ENCODE data around the gene ADH1C. TPM values are rescaled to one million over a fixed set of nuclear protein-coding genes. Genes with fewer than 3 reads are reported as not detected.

ADH1C gene
- total RNA-seq, 1 experiment from 2014 or later: not detected

GRCh38 chr4:99366491-99366890, 13.9 kb upstream of the ADH1C start:
- TF ChIP-seq CTCF (conservative IDR thresholded peaks at IDR 0.05; ENCODE audit: low read depth, low read length) (no peak), EZH2phosphoT487 (IDR thresholded peaks at IDR 0.05; ENCODE audit: borderline replicate concordance, low read length) (no peak), EZH2 (IDR thresholded peaks at IDR 0.05; ENCODE audit: low read length, unreplicated experiment) (no peak)
- Histone ChIP-seq H3K9me2 (replicated peaks; ENCODE audit: low read length) (no peaks in the 10 kb centered on the region), H3K4me2 (ENCODE audit: low read length) (no peak overlapping the region), H3K9me3 (ENCODE audit: low read length) (no peaks in the 10 kb centered on the region), H2AFZ (ENCODE audit: low read length) (no peak overlapping the region), H4K20me1 (ENCODE audit: low read length) (no peaks in the 10 kb centered on the region), H3K9ac (ENCODE audit: low read length) (no peak overlapping the region), H3K27ac (ENCODE audit: low read length) (no peak overlapping the region), H3K27me3 (ENCODE audit: low read length) (no peaks in the 10 kb centered on the region), H3K36me3 (ENCODE audit: low read depth, low read length) (no peaks in the 10 kb centered on the region), H3K4me1 (ENCODE audit: insufficient read depth, low read length) (no peaks in the 10 kb centered on the region), H3K79me2 (ENCODE audit: low read length) (no peaks in the 10 kb centered on the region), H3K4me3 (ENCODE audit: low read length) (no peak overlapping the region), H3F3A (ENCODE audit: low read length, unreplicated experiment) (no peaks in the 10 kb centered on the region)
- no peak for ATAC-seq
- ChIA-PET POLR2A (ENCODE audit: unreplicated experiment) (no interaction called here), CTCF (no interaction called here)
- no peak for DNase-seq
- no TSS peak for BruUV-seq (replicated peaks)
- intact Hi-C loops (cut with micrococcal nuclease): no loop called here

DNA sequence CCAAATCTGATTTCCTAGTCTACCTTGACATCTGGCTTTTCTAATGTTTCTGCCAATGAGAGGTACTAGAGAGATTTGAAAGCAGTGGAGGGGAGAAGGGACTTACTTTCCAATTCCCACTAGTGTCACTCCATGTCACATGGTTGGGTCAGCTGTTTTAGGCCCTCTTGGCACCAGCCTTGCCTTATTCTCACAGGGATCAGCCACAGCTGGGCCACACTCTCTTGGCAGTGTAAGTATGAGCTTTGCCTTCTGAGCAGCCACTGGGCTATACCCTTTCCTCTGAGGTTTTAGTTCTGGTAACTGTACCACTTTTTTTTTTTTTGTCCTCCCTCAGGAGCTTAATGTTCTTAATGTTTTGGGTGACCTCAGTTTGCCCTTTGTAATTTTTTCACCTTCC, 10.2 kb upstream of the ADH1C start:
- no peaks in the 10 kb centered on the region for H4K20me1 ChIP-seq (ENCODE audit: low read length)
- no peak overlapping the region for H3K4me3 ChIP-seq (ENCODE audit: low read length)
- ChIA-PET CTCF (no interaction called here), POLR2A (ENCODE audit: unreplicated experiment) (no interaction called here)
- no peaks in the 10 kb centered on the region for H3F3A ChIP-seq (ENCODE audit: low read length, unreplicated experiment)
- H3K9ac ChIP-seq (ENCODE audit: low read length): no peak overlapping the region
- H3K27ac ChIP-seq (ENCODE audit: low read length): no peak overlapping the region
- ATAC-seq: no peak
- H3K9me2 ChIP-seq (replicated peaks; ENCODE audit: low read length): no peaks in the 10 kb centered on the region
- no peaks in the 10 kb centered on the region for H3K79me2 ChIP-seq (ENCODE audit: low read length)
- intact Hi-C loops (cut with micrococcal nuclease): no loop called here
- H2AFZ ChIP-seq (ENCODE audit: low read length): no peak overlapping the region
- H3K9me3 ChIP-seq (ENCODE audit: low read length): no peaks in the 10 kb centered on the region
- no peak overlapping the region for H3K4me2 ChIP-seq (ENCODE audit: low read length)
- DNase-seq: no peak
- TF ChIP-seq CTCF (conservative IDR thresholded peaks at IDR 0.05; ENCODE audit: low read depth, low read length) (no peak), EZH2phosphoT487 (IDR thresholded peaks at IDR 0.05; ENCODE audit: borderline replicate concordance, low read length) (no peak), EZH2 (IDR thresholded peaks at IDR 0.05; ENCODE audit: low read length, unreplicated experiment) (no peak)
- H3K36me3 ChIP-seq (ENCODE audit: low read depth, low read length): no peaks in the 10 kb centered on the region
- no peaks in the 10 kb centered on the region for H3K27me3 ChIP-seq (ENCODE audit: low read length)
- no peaks in the 10 kb centered on the region for H3K4me1 ChIP-seq (ENCODE audit: insufficient read depth, low read length)
- BruUV-seq (replicated peaks): no TSS peak

DNA sequence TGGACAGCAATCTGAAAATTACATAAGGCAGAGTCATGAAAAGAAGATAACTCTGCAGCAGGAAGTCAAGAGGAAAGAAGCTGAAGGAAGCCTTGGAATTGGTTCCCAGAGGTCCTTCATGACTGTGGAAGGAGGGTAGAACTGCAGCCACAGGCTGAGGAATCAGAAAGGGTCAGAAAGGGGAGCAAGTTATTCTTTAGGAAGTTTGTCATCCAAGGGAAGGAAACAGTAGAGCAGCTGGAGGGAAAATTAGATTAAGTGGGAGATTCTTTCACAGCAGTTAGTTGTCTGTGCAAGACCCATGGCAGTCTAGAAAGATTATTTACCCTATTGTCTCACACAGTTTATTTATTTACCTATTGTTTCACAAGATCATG, 9.3 kb upstream of the ADH1C start:
- no peaks in the 10 kb centered on the region for H3K79me2 ChIP-seq (ENCODE audit: low read length)
- no peak overlapping the region for H3K9ac ChIP-seq (ENCODE audit: low read length)
- no peak overlapping the region for H3K4me3 ChIP-seq (ENCODE audit: low read length)
- H3K4me2 ChIP-seq (ENCODE audit: low read length): no peak overlapping the region
- ChIA-PET POLR2A (ENCODE audit: unreplicated experiment) (no interaction called here), CTCF (no interaction called here)
- ATAC-seq (no peak), DNase-seq (no peak)
- H2AFZ ChIP-seq (ENCODE audit: low read length): no peak overlapping the region
- H3K36me3 ChIP-seq (ENCODE audit: low read depth, low read length): no peaks in the 10 kb centered on the region
- TF ChIP-seq EZH2phosphoT487 (IDR thresholded peaks at IDR 0.05; ENCODE audit: borderline replicate concordance, low read length) (no peak), EZH2 (IDR thresholded peaks at IDR 0.05; ENCODE audit: low read length, unreplicated experiment) (no peak), CTCF (conservative IDR thresholded peaks at IDR 0.05; ENCODE audit: low read depth, low read length) (no peak)
- H3K27ac ChIP-seq (ENCODE audit: low read length): no peak overlapping the region
- intact Hi-C loops (cut with micrococcal nuclease): no loop called here
- BruUV-seq (replicated peaks): no TSS peak
- no peaks in the 10 kb centered on the region for H3F3A ChIP-seq (ENCODE audit: low read length, unreplicated experiment)
- no peaks in the 10 kb centered on the region for H3K27me3 ChIP-seq (ENCODE audit: low read length)
- H3K9me3 ChIP-seq (ENCODE audit: low read length): no peaks in the 10 kb centered on the region
- no peaks in the 10 kb centered on the region for H3K9me2 ChIP-seq (replicated peaks; ENCODE audit: low read length)
- H3K4me1 ChIP-seq (ENCODE audit: insufficient read depth, low read length): no peaks in the 10 kb centered on the region
- H4K20me1 ChIP-seq (ENCODE audit: low read length): no peaks in the 10 kb centered on the region

Data from PC-3 (cell line).